CD4-positive, alpha-beta T cell treated with Interleukin-12 subunit alpha and Interleukin-12 subunit beta, for 1 hour (primary cell): ENCODE data around the gene INPP4B.

Experiments
- DNase-seq: peaks from one replicate; pipeline ENCODE4 v3.0.0-alpha.2; 2020

INPP4B gene

DNA sequence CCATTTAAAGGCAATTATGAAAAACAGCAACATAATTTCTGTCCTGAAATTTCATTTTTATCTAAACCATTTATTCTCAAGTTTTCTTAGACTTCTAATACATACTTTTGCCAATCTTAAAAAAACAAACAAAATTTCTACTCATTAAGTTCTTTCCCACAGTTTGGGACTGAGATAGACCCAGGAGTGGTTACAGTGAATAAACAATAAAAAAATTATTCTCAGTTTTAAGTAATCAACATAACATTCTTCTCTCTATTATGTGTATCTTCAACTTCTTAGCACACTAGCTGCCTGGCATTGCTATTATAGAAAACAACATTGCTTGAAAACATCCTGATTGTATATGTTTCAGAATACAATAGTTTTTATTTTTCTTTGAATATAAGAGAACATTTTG lies 676.9 kb downstream of the INPP4B start:
- no peak for DNase-seq

DNA sequence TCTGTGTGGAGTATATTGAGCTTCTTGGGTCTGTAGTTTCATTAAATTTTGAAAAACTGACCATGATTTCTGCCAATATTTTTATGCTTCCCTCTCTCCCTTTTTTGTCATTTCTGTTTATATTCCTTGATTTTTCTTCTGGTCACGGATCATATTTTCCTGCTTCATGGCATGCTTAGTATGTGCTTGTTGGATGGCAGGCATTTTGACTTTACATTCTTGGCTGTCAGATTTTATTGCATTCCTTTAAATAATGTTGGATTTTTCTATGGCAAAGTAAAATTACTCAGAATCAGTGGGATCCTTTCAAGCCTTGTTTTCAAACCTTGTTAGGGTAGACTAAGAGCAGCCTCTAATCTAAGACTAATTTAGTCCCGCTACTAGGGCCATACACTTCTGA lies 677.9 kb downstream of the INPP4B start:
- DNase-seq = no peak

DNA sequence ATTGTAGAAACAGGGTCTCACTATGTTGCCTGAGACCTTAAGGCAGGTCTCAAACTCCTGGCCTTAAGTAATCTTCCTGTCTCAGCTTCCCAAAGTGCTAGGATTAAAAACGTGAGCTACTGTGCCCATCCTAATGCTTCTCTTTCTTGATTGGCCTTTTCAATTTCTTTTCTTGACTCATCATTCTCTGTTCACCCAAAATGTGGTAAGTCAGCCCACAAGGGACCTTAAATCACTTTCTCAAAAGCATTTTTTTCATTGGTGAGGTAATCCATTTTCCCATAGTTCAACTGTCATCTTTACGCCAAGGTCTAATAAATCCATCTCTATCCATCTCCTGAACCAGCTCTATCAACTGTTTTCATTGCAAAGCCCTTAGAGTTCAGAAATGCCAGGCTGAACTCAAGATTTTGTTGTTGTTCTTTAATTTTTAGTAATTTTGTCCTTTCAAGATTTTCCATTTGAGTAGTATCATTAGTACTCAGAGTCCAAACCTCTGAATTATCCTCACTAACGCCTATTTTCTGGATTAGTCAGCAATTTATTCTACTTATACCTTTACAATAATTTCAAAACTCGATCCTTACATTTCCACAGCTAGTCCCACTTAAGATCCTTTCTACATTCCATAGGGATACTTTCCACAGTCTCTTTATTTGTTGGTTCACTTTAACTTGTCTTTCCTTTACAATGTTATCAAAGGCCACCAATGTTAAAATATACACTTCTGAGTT lies 681.2 kb downstream of the INPP4B start:
- no peak for DNase-seq

DNA sequence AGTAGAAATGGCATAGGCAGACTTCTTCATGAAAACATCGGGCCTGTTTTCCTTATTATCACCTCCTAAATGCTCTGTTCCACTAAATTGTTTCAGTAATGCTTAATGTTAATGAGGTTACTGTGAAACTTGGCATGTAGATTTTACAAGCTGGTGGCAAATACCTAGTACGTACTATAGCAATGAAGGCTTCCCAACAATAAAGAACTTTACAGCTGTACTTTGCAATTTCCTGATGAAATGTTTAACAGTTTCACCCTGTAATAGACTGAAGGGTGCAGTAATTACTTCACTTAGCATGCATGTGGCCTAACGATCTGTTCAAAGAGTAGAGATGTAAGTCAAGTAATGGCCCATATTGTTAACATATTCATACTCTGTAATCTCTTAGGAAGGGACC lies 685.0 kb downstream of the INPP4B start:
- no peak for DNase-seq

DNA sequence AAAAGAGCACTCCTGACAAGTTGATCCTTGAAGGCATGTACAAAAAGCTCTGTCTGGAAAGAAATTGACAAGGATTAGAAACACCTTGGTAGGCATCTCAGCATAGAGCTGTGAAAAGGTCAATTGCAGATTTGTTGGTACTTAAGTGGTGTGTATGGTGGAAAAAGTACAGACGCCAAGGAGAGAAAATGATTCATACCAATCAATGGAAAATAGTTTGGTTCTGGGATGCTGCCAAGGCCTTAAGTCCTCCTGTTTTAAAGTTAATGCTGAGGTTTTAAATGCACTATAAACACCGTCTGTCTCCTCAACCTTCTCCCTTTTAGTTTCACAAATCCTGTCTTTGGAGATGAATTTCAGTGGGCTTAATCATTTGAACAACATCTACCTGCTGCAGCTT lies 685.6 kb downstream of the INPP4B start:
- no peak for DNase-seq

DNA sequence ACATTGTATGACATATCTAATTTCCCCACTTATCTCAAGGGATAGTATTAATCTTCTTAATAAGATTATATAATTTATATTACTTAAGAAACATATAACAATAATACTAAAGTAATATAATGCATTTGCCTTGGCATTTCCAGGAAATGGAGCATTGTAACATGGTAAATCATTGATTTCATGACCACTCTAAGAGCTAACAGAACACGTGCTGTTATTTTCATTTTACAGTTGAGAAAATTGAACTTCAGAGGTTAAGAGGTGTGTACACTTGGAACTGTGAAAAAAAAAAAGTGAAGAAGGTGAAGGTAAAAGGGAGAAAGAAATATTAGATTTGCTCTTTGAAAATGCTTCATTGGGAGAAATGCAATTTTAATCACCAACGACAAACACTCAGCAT lies 687.1 kb downstream of the INPP4B start:
- no peak for DNase-seq

DNA sequence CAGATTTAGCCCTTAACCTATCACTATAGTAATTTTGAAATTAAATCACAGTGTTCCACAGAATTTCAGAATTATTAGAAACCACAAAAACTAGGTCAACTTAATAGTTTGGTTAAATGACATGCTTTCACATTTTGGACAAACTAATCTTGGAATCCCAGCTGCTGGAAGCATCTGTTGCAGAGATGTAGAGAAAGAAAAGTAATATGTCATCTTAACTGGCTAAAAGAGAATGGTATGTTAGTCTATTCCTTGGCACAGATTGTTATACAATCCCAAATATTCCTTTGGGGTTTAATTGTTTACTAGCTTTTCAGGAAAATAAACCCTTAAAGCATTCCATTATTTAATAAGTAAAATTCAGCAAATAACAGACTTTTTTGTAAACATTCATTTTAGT lies 689.8 kb downstream of the INPP4B start:
- no peak for DNase-seq

DNA sequence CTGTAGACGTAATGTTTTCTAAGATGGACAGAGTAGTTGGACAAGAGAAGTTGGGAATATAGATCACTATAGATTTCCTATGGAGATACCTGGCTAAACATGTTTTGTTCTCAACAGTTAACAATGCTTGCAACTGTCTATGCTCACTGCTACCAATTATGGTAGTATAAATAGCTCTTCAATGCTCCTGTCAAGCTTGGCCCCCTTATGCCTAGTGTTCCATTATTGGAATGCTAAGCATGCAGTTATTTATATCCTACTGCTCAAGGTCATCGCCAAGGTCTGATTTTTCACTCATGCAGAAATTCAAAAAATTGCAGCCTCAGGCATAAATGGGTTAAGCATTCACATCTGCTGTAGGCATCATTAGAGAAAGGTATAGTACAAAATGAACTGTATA lies 690.8 kb downstream of the INPP4B start:
- no peak for DNase-seq

DNA sequence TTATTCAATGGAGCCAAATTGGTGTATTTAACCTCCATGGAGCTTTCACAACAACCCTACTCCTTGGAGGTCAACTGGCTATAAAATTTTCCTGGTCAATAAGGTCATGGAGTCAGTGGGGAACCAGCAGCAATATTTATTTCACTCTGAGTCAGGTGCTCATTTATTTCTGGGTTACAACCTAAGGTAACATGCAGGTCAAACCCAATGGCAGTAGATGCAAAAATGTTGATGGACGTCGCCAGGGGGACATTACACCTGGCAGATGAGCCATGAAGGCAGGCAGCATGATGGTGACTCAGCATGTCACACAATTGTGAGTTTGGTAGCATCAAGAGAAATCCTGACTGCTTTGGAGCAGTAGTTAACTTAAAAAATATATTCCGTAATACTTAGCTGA lies 695.6 kb downstream of the INPP4B start:
- no peak for DNase-seq

DNA sequence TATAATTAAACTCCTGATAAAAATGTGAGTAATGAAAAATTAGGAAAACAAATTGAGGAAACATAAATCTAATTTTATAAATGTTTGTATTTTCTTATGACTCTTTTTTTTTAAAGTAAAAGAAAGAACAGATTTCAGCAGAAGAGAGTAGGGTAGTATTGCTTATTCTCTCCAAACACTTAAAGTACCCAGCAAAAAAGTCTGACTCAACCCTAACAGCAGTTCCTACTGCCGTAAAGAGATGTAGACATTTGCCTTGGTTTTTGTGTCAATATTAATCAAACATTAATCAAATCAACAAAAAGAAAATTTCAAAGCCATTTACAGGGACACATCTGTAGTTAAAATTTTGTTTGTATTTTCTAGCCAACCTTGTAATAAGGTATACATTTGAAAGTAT lies 701.3 kb downstream of the INPP4B start:
- no peak for DNase-seq

DNA sequence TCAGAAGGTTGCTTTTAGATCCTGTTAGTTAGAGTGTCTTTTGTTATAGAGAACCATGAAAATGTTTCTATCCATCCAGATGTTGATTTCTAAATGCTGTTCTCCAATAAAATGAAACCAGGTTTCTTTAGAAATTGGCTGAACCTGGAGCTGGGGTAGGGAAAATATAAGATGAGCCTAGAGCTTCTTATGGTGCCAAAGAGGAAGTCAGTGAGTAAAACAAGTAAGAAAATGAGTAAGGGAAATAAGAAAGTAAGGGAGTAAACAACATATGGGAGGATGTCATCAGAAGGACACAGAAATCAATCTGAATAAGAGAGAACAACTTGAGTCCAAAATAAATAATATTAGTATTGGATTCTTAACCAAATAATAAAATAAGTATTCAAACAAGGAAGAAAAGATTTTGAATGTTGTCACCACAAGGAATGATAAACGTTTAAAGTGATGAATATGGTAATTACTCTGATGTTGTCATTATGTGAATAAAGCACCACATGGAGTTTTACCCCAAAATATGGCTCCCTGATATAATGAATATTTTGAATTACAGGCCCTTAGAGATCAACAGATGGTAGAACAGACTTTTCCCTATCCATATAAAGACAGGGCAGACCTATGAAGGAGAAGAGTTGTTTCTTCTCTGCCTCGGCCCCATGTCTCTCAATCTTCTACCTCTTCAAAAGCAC lies 703.6 kb downstream of the INPP4B start:
- DNase-seq = no peak

DNA sequence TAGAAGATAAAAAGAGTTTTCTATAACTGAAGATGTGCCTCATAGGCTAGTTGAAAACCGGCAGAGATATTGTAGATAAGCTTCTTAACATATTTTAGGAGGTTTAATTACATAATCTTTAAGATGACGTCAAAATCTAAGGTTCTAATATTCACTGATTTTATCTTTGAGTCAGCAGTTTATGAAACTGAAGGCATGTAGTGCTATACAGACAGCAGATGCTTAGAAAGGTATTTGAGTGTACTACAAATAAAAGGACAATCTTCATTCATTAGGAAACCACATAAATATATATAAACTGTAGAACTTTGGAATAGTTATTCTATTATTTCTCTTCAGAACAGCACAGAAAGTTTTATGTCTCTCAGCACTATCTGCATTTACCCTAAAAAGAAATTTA lies 704.9 kb downstream of the INPP4B start:
- no peak for DNase-seq

DNA sequence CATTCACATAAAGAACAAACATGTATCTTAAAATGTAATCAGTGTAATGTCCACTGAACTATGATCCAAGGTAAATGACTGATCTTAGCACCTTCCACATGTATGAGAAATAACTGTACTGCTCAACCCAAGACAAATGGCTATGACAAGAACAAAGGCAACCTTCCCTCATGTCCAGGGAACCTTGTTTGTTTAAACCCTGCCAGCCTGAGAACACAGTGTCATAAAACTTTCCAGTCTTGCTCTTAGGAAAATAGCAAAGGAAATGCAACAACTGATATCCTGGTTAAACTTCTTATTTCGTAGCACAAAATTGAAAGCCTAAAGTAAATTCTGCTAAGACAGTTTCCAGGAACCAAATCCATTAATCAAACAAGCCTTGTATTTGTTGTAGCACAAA lies 715.4 kb downstream of the INPP4B start:
- DNase-seq = no peak

DNA sequence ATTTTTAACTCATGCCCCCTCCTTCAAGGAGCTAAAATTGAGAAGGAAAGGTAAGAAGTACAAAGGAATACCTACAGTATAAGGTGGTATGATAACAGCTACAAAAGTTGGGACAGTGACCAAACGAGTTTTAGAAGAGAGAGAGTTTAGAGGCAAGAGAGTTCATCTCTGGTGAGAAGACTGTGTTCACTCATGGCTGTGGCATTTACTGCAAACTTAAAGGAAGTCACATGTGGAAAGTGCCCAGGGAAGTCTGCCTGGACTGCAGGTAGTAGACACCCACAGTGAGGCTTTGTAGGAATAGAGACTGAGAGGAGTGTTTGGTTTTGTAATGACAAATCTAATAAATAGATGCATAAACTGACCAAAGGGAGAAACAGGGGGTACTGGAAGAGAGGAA lies 716.2 kb downstream of the INPP4B start:
- no peak for DNase-seq

DNA sequence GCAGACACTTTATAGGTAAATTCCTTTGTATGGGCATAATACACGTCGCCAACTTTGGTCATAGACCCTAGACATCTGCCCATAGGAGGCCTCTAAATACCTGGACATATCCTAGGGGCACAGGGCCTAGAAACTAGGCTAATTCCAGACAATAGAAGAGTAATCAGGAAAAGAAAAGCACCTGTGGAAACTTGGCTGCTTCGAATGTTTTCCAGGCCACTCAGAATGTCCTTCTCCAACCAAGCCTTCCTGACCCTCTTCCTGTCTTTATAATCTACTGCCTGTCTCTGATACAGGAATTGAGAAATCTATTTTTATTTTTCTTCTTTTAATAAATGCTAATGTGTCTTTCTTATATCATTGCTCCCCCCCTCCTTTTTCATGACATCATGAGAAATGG lies 716.6 kb downstream of the INPP4B start:
- DNase-seq = no peak

DNA sequence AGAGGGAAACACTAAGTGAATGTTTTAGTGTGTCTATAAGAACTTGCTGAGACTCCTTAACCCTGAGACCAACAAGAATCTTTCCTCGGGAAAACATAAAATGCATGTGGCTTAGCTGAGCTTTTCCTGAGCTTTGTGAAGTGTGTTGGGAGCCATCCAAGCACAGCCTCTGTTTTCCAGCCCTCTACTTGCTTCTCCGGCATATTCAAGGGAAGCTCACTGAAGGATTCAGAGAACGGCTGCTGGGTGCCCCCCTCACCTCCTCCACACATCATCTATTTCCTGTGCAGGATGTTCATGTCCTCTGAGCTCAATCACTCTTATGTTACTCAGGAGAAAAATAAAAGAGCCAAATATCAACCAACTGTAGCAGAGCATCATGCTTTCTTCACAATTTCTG lies 717.6 kb downstream of the INPP4B start:
- DNase-seq = no peak

DNA sequence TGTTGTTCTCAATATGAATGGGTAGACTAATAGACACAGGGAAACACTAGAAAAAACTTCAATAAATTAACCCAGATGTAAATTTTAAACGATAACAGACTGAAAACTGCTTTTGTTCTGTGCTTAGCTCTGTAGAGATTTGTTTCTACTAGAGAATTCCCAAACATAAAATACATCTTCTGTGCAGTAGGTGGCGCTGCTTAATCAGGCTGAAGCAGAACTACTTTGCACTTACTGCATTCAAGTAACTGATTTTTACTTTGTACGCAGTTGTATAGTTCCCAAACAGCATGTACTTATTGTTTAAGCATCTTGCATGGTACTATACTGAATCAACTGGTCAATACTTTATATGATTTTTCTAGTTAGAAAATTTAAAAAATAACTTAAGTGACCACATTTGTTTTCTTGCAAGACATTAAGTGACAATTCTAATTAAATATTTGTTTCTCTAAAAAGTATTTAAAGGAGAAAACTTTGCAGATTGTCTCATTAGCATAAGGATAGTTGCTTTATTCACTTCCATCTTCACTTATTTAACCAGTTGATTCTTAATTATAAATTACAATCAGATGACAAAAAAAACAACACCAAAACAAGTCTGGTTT lies 719.1 kb downstream of the INPP4B start:
- peak; percentile 75 for DNase-seq

DNA sequence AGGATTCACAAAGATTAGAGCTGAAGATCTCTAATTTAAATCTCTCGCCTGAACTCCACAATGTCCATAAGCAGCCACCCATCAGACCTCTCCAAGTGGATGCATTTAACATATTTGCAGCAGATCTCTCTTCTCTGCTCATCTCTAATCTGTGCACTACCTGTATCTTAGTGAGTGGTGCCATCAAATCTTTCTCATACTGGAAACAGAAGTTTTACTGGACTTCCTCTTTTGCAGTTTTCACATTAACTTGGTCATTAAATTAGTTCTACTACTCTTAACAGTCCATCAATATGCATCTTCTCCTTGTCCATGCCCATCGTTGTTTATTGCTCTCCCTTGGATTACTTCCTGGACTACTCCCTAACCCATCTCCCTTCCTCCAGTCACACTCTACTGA lies 721.2 kb downstream of the INPP4B start:
- DNase-seq = no peak

DNA sequence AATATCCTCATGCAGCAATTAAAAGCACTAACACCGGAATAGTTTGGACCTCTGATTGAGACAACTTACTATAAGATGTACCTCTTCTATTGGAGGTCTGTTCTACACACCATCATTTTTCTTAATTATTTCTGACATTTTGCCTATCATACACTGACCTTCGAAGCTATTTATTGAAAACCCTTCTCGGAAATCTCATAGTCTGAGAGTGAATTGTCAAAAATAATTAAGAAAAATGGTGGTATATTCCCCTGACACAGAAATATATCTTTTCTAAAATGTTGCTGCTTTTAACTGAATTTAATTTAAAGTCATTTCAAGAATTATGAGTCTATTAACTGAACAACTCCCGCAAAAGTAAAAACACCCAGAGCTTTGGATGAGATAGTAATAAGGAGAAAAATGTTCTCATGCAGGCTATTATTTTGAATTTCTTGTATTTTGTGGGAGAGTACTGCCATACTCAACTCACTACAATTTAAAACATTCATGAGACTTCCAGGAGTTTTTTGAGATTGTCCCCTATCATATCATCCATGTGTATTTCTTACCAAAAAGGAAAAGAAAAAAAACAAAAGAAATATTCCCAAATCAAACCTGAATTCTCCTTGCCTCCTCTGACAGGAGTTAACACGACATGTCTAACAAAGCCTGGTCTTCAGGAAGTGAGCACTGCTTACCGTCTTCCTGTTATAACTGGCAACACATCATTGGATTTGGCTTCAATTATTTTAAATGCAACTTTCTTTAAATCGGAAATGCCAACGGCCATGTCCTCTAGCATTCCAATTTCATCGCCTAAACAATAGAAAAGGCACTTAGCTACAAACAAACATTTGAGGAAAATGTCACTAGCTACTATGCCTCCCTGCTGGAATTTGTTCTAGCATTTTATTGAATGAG lies 724.4 kb downstream of the INPP4B start:
- no peak for DNase-seq

DNA sequence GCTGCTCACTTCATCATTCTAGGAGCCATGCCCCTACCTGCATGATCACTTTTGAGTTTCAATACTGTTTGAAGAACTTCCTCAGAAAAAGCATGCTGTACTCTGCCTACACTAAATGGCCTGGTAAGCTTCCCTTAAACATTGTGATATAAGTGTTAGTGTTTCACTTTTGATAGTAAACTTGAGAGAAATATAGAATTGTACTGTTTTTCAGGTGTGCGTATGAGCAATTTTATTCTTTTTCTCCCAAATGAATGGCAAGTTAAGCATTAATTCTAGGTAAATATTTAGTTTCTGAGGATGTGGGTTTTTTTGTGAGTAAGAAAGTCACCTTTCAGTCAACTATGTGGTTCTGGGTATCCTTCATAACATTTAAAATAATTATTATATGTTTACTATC lies 725.2 kb downstream of the INPP4B start:
- no peak for DNase-seq

DNA sequence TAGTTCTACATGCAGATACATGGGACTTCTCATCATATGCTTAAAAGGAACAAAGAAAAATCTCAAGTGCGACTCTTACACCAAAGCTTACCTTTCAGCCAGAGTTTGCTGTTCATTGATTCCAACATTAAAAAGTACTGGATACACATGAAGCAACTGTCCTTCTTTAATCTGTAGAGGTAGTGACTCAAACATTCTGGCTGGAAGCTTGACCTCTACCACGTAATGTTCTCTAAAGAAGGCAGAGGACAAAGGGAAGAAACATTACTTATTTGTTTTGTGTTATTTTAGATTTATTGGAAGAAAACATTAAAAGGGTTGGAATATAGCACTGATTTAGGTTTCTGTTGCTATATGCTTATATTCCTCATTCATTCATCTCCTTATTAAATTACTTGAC lies 733.6 kb downstream of the INPP4B start:
- no peak for DNase-seq

DNA sequence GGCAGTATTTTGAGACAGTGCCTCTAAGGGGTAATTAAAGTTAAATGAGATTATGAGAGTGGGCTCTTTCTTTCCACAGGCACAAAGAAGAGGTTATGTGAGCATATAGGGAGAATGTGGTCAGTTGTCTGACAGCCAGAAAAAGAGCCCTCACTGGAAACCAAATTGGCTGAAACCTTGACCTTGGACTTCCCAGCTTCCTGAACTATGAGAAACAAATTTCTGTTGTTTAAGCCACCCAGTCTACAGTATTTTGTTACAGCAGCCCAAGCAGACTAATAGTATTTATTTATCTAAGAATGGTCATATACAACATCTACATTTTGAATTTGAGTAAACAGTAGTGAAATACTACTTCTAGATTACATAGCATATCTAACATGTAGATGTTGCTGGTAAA lies 736.0 kb downstream of the INPP4B start:
- no peak for DNase-seq

DNA sequence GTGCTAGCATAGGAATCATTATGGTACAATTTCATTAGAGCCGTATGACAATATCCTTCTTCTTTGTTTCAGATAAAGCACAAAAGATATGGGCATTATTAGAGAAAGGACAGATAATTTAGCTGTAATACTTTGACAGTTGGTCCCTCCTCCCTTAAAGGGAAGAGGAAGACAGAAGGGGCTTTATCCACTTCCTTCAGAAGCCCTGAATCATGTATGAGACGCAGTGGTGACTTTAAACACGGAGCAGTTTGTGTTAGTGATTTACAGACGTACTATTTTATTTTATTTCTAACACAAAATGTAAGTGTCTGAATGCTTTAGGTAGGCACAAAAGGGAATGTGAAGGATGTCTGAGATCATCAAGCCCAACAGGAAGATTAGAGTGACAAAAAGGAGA lies 742.1 kb downstream of the INPP4B start:
- no peak for DNase-seq

DNA sequence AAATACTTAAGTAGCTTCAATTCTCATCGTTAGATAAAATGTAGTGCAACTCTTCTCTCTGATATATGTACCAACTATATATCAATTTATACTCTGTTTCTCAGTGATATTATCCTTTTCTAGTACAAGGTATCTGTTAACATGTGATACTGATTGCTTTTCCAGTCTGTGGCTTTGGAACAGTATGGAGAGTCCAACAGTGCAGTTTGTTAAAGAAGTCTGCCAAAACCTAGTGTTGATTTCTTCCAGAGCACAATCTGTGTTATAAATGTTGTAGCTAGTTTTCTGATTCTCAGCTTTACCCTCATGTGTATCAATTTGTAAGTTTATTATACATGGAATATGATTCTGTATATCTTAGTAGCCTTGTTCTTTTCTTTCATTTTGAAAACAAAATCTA lies 744.7 kb downstream of the INPP4B start:
- DNase-seq = no peak
